Eye (tissue), 1 donor: Measurements from ENCODE around the gene RABL6.
"Not testable (repeated sequence)": the region's sequence is repeated elsewhere in the genome, so short reads cannot be mapped to it uniquely, and the experiment has no call there.

Source experiments
- DNase-seq: peaks from one replicate; pipeline ENCODE4 v3.0.0-alpha.2; 2015

The RABL6 gene

DNA sequence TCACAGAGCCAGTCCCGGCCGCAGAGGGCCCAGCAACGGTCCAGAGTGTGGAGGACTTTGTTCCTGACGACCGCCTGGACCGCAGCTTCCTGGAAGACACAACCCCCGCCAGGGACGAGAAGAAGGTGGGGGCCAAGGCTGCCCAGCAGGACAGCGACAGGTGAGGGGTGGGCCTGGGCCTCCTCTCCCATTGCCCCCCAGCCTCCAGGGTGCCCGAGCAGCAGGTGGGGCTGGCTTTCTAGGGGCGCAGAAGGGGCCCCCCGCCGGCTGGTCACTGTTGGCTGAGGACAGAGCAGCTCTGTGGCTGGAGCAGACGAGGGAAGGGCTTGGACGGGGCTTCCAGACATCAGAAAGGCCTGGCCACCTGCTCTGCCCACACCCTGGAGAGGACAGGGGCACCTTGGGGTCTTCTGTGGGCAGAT lies 30.1 kb downstream of the RABL6 start:
- DNase-seq = not testable (repeated sequence)

- no peak for DNase-seq
Measured at GRCh38 chr9:136838314-136839228, 30.8 kb downstream of the RABL6 start.

DNA sequence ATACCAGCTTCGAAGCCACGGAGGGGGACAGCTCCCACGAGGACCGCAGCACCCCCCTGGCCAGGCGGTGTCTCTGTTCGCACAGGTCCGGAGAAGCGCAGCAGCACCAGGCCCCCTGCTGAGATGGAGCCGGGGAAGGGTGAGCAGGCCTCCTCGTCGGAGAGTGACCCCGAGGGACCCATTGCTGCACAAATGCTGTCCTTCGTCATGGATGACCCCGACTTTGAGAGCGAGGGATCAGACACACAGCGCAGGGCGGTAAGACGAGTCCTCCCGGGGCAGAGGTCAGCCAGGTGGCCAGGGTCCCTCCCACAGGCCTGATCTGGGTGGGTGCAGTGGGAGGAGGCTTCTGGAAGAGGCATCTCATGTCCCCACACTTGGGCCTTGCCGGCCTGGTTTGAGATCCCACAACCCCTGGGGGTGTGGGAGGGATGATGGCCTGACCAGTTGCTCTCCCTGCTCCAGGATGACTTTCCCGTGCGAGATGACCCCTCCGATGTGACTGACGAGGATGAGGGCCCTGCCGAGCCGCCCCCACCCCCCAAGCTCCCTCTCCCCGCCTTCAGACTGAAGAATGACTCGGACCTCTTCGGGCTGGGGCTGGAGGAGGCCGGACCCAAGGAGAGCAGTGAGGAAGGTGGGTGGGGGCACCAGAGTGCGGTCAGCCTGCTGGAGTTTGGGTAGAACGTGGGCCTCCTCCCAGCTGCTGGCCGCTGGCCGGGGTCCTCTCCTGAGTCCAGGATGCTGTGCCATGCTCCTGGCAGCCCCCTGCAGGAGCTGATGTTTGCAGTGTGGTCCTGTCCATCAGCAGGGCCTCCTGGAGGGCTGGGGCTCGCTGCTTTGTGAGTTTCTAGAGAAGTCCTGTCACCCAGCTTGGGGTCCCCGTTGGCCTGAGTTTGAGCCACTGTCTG lies 31.7 kb downstream of the RABL6 start:
- DNase-seq = no peak

DNA sequence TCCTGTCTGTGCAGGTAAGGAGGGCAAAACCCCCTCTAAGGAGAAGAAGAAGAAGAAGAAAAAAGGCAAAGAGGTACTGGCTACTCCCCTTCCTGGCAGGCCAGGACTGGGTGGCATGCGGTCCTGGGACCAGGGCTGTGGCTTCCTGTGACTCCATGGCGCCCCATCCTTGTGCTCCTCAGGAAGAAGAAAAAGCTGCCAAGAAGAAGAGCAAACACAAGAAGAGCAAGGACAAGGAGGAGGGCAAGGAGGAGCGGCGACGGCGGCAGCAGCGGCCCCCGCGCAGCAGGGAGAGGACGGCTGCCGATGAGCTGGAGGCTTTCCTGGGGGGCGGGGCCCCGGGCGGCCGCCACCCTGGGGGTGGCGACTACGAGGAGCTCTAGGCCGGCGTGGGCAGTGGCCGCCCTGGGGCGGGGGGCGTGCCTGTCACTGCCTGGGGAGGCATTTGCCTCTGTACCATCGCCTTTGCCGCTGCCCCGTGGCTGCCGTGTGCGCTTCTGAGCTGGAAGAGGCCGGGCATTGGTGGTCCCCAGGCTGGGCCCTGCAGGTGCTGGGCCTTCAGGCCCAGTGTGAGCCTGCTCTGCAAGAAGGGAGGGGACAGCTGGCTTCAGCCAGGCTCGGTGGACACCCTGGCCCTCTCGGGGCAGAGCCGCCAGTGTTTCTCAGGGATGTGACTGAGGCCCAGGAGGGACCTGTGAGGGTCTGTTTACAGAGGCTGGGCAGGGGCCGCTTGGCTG lies 32.6 kb downstream of the RABL6 start:
- no peak for DNase-seq

- DNase-seq = peak; percentile 77
Measured at GRCh38 chr9:136840877-136841645, 33.3 kb downstream of the RABL6 start.

DNA sequence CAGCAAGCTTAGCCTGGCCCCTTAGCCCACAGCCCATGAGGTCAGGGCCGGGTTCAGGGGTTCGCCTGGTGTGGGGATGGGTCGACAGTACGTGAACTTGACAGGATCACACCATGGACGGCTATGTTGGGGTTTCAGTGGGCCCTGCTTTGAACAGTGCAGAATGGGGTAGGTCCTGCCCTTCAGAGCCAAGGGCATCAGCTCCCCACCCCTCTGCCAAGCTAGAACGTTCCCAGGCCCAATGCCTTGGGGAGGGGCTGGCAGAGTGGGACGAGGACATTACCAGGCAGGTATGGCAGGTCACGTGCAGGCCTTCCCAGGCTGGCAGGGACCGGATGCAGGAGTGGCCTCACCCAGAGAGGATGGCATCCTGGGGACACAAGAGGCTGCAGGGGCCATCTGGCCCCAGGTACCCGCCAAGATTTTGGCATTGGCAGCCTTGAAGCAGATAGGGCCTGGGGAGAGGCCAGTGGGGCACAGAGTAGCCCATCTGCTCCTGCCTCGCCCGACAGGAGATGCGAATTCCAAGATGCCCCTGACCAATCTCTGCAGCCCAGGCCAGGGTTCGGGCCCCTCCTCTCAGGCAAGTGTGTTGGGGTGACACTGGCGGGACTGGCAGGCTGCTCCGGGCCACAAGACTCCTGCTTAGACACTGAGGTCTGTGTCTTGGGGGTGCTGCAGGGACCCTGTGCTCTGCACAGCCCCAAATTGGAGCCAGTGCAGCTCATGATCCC lies 34.1 kb downstream of the RABL6 start:
- not testable (repeated sequence) for DNase-seq

DNA sequence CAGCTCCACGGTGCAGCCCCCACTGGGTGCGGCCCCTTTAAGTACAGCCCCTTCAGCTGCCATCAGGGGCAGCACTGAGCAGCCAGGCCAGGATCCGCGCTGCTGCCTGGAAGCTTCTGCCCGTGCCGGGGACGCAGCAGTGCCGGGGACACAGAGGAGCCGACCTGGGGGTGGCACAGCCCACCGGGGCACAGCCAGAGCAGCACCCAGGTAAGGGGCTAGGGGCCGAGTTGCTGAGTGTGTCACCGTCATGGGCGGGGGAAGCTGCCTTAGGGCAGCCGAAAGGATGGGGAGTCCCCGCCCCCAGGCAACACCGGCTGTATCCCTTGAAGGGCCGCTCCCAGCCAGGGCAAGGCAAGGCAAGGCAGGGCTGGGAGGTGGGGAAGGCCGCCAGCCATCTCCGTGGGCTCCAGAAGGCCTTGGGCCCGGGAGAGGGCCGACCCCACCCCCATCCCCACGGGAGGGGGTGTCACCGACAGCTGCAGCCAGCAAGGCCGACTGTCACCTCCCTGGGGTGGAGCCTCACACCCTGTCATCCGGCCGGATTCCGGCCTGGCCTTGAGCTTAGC lies 34.7 kb downstream of the RABL6 start, which contains the start of gene AJM1:
TSS of gene AJM1 (plus strand) at position 99 of the 569 bp plus-strand sequence. CDS start 1,937 bp downstream, outside the sequence.
- DNase-seq = peak; percentile 93

DNA sequence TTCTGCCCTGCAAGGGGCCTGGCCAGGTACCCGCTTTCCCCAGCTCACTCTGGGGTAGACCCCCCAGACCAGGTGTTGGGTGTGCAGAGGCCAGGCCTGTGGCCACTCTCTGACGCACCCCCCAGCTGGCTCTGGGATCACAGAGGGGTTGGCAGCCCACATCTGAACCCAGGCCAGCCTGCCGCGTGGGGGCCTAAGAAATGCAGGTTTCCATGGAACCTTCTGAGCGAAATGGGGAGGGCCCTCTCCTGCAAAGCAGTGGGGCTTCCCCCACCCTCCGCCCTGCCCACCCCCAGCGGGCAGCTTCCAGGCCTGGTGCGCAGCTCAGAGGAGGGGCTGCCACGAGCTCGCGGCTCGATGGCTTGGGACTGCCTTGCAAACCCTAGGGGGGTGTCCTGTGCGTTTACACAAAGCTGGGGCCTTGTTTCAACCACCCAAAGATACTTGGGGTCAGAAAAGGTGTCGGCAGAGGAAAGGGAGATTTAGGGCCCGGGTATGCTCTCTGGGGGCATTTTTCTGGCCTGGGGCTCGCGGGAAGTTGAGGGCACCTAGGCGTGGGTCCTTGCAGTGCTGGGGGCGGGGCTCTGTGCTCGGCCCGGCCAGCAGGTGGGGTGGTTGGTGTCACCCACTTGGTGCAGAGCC lies 35.5 kb downstream of the RABL6 start:
- not testable (repeated sequence) for DNase-seq

DNA sequence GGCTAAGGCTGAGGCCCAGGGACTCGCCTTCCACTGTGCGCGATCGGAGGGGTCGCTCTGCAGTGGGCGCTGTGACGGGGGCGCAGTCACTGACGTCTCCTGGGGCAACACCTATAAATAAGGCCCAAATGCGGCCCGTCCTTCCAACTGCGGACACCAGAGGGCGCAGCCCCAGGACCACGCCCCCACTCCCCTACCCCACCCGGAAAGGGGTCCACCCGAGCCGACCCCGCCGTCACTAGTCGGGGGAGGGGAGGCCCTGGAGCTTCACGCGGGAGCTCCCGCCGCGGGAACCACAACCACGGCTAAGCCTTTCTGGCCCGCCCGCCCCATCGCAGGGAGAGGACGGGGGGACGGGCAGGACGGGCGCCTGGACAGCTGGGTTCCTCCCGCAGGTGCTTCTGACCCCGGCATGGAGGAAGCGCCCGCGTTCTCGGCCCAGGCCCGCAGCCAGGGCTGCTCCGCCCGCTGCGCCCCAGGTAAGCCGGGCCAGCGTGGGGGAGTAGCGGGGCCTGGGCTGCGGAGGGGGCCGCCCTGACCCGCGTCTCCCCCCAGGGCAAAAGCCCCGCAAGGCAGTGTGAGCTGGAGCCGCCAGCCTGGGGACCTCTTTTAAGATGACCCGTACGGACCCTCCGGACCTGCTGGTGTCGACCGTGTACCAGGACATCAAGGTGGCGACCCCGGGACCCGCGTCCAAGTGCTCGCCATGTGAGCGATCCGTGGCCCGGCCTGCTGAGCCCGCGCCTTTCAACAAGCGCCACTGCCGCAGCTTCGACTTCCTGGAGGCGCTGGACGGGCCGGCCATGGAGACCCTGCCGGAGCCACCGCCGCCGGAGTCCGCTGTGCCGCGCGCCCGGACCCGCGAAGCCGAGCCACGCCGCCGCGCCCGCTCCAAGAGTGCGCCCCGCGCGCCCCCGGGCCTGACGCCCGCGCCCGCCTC lies 36.3 kb downstream of the RABL6 start:
- DNase-seq = peak; percentile 79

DNA sequence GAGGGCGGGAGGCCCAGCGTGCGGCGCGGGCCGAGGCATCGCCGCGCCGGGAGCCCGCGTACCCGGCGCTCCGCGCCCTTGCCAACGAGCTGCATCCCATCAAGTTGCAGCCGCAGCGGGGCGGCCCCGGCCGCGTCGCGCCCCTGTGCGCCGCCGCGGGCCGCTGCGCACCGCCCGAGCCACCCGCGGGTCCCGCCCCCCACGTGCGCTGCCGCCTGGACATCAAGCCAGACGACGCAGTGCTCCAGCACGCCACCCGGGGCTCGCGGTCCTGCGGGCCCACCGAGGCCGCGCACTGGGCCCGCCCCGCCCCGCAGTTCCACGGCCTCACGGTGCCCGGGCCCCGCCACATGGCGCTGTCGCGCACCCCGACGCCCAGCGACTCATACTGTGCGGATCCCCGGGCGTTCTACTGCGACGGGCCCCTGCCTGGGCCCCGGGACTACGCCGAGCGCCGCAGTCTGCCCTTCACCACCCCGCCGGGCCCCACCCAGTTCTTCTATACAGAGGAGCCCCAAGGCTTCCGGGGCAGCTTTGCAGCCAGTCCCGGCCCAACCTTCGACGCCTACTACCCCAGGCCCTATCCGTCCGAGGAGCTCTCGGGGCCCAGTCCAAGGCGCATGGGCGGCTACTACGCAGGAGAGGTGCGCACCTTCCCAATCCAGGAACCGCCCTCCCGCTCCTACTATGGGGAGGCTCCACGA lies 37.2 kb downstream of the RABL6 start:
- no peak for DNase-seq

- no peak for DNase-seq
Measured at GRCh38 chr9:136845465-136846260, 37.9 kb downstream of the RABL6 start.

DNA sequence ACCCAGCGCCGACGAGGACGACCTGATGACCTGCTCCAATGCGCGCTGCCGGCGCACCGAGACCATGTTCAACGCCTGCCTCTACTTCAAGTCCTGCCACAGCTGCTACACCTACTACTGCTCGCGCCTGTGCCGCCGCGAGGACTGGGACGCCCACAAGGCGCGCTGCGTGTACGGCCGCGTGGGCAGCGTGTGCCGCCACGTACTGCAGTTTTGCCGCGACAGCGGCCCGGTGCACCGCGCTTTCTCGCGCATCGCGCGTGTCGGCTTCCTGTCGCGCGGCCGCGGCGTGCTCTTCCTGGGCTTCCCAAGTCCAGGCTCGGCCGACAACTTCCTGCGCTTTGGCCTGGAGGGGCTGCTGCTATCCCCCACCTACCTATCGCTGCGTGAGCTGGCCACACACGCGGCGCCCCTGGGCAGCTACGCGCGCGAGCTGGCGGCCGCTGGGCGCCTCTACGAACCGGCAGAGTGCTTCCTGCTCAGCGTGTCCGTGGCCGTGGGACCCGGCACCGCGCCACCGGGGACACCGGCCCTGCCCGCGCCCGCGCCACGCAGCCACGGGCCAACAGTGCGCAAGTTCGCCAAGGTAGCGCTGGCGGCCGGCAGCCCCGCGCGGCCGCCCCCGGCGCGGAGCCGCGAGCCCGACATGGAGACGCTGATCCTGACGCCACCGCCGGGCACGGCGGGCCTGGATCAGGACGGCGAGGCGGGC lies 38.8 kb downstream of the RABL6 start:
- no peak for DNase-seq

DNA sequence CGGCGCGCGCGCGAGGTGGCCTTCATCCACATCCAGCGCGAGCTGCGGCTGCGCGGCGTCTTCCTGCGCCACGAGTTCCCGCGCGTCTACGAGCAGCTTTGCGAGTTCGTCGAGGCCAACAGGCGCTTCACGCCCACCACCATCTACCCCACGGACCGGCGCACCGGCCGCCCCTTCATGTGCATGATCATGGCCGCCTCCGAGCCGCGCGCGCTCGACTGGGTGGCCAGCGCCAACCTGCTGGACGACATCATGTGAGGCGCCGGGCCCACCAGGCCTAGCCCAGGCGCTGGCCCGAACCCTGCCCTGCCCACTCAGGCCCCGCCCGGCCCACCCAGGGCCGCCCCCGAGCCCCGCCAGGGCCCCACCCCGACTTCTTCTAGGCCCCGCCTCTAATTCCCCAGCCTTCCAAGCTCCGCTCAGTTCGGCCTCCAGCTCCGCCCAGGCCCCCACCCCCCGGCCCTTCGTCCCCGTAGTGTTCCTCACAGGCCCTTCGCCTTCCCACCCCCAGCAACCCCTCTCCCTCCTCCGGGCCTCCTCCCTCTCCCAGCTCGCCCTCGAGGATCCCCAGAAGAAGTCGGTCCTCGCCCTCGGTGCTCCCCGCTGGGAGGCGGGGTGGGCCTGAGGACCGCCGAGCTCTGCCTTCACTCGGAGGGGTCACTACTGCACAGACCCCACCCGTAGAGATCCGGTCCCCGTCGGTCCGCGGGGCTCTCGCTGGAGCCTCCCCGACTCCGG lies 39.5 kb downstream of the RABL6 start:
- DNase-seq = peak; percentile 55

- peak; percentile 79 for DNase-seq
Measured at GRCh38 chr9:136847826-136848392, 40.2 kb downstream of the RABL6 start.

DNA sequence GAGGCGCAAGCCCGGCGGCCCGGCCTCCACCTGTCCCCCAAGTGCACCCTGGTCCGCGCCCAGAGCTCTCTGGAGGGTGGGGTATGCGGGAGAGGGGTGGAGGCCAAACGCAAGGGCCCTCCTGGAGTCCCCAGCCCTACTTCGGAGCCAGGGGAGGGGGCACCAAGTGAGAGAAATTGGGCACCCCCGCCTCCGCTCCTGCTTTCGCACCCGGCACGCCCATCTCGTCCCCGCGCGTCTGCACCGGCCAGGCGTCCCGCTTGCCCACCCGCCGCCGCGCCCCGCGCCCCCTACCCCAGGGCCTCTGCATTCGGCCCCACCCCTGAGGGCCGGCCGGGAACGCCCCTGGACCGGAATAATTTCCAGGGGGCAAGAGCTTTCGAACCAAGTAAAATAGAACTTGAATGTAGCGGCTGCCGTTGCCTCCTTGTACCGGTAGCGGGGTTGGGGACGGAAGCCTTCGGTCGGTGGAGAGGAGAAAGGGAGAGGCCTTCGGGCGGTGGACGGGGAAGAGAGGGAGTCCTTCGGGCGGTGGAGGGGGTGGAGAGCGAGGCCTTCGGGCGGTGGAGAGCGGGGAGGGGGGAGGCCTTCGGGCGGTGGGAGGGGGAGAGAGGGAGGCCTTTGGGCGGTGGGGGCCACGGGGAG lies 40.8 kb downstream of the RABL6 start:
- no peak for DNase-seq
